ENCODE results near the gene PAGE4. TPM values are rescaled to one million over a fixed set of nuclear protein-coding genes. Genes with fewer than 3 reads are reported as not detected.

Gene PAGE4
- total RNA-seq, 1 experiment from 2014 or later, result not detected

- Histone ChIP-seq H3K27ac (ENCODE audit: low read length) (peak within 1 kb of the TSS; percentile 54), H3K9me3 (ENCODE audit: low read length) (no peaks in the 10 kb centered on the region), H3K79me2 (ENCODE audit: low read length) (no peaks in the 10 kb centered on the region), H3K4me2 (ENCODE audit: low read length) (peak within 1 kb of the TSS; percentile 80), H2AFZ (ENCODE audit: low read length) (peak within 1 kb of the TSS; percentile 80), H3K4me3 (ENCODE audit: low read length) (peak within 1 kb of the TSS; percentile 68), H3K27me3 (ENCODE audit: low read length) (no peaks in the 10 kb centered on the region), H3K36me3 (ENCODE audit: low read depth, low read length) (no peaks in the 10 kb centered on the region), H3K9ac (ENCODE audit: low read length) (peak within 1 kb of the TSS; percentile 68), H3F3A (ENCODE audit: low read length, unreplicated experiment) (no peaks in the 10 kb centered on the region), H4K20me1 (ENCODE audit: low read length) (no peaks in the 10 kb centered on the region), H3K9me2 (replicated peaks; ENCODE audit: low read length) (no peaks in the 10 kb centered on the region), H3K4me1 (ENCODE audit: insufficient read depth, low read length) (peaks cover 8% of the 10 kb centered on the region; the same call in 1 of the 2 replicates)
- TSS peak; percentile 60 for BruUV-seq (replicated peaks)
- POLR2A ChIA-PET (ENCODE audit: unreplicated experiment), result interaction anchor here (0.5 to 1.0 kb wide), 2 partner anchors 224 to 688 kb away, joined by 3 read pairs; no protein-coding TSS in a partner anchor
- CTCF ChIA-PET, result interaction anchor here (0.6 kb wide), 1 partner anchor 1060 kb away, joined by 4 read pairs; no protein-coding TSS in a partner anchor
- DNase-seq, result peak; percentile 78
- intact Hi-C loops (cut with micrococcal nuclease), result loop anchor here (5.0 kb wide), 2 partner anchors 43 to 323 kb away; partner anchors contain the start of genes AKAP4, CCNB3 and CLCN5
- peak; percentile 59 for TF ChIP-seq CTCF (conservative IDR thresholded peaks at IDR 0.05; ENCODE audit: low read depth, low read length)
- no peak for TF ChIP-seq EZH2phosphoT487 (IDR thresholded peaks at IDR 0.05; ENCODE audit: borderline replicate concordance, low read length)
- TF ChIP-seq EZH2 (IDR thresholded peaks at IDR 0.05; ENCODE audit: low read length, unreplicated experiment), result no peak
- ATAC-seq, result peak; percentile 86
Measured at GRCh38 chrX:49878834-49879655, 49.9 kb downstream of the PAGE4 start, which contains the start of gene USP27X. USP27X (plus strand) TSS chrX:49879484; CDS start chrX:49880308, 824 bp downstream.

GRCh38 chrX:49879656-49880277, 50.7 kb downstream of the PAGE4 start:
- Histone ChIP-seq H3K27ac (ENCODE audit: low read length) (no peak overlapping the region), H2AFZ (ENCODE audit: low read length) (peak overlapping the region; percentile 80), H3K27me3 (ENCODE audit: low read length) (no peaks in the 10 kb centered on the region), H3K4me2 (ENCODE audit: low read length) (peak overlapping the region; percentile 80), H3K4me1 (ENCODE audit: insufficient read depth, low read length) (peaks cover 8% of the 10 kb centered on the region; the same call in 1 of the 2 replicates), H3K9me2 (replicated peaks; ENCODE audit: low read length) (no peaks in the 10 kb centered on the region), H3F3A (ENCODE audit: low read length, unreplicated experiment) (no peaks in the 10 kb centered on the region), H3K79me2 (ENCODE audit: low read length) (no peaks in the 10 kb centered on the region), H3K9ac (ENCODE audit: low read length) (peak overlapping the region; percentile 68), H3K4me3 (ENCODE audit: low read length) (peak overlapping the region; percentile 68), H4K20me1 (ENCODE audit: low read length) (no peaks in the 10 kb centered on the region), H3K36me3 (ENCODE audit: low read depth, low read length) (no peaks in the 10 kb centered on the region), H3K9me3 (ENCODE audit: low read length) (no peaks in the 10 kb centered on the region)
- no peak for TF ChIP-seq EZH2phosphoT487 (IDR thresholded peaks at IDR 0.05; ENCODE audit: borderline replicate concordance, low read length)
- no peak for TF ChIP-seq EZH2 (IDR thresholded peaks at IDR 0.05; ENCODE audit: low read length, unreplicated experiment)
- TF ChIP-seq CTCF (conservative IDR thresholded peaks at IDR 0.05; ENCODE audit: low read depth, low read length), result no peak
- ChIA-PET CTCF (no interaction called here), POLR2A (ENCODE audit: unreplicated experiment) (interaction anchor here (0.5 kb wide), 1 partner anchor 224 kb away, joined by 3 read pairs; no protein-coding TSS in a partner anchor)
- no TSS peak for BruUV-seq (replicated peaks)
- intact Hi-C loops (cut with micrococcal nuclease), result loop anchor here (5.0 kb wide), 2 partner anchors 43 to 323 kb away; partner anchors contain the start of genes AKAP4, CCNB3 and CLCN5
- DNase-seq (no peak), ATAC-seq (peak; percentile 1; the same call in 1 of the 2 replicates)
